ENCODE results near the gene KANSL1. TPM values are rescaled to one million over a fixed set of nuclear protein-coding genes. Genes with fewer than 3 reads are reported as not detected.

Gene KANSL1
- total RNA-seq, 1 donor from 2014 or later = 121 TPM

DNA sequence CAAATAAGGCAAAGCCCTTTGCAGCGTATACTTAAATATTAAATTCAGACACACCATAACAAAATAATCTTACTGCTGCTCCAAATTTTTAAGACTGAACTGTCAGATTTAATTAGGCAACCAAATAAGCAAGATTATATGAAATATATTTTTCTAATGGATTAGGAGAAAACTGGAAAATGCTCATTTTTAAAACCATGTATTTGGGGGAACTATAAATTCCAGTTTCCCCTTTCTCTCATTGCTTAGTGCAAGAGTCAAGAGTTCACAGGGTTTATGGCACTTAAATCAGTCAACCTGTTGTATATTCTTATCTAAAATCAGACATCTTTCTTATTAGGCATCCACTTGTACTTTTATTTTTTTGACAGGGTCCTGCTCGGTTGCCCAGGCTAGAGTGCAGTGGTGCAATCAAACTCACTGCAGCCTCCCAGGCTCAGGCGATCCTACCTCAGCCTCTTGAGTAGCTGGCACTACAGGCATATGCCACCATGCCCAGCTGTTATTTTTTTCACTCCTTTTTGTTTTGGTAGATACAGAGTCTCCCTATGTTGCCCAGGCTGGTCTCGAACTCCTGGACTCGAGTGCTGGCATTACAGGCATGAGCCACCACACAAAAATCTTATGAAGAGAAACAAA is 2.1 kb upstream of the KANSL1 start:
- TF ChIP-seq, protein P1, sequence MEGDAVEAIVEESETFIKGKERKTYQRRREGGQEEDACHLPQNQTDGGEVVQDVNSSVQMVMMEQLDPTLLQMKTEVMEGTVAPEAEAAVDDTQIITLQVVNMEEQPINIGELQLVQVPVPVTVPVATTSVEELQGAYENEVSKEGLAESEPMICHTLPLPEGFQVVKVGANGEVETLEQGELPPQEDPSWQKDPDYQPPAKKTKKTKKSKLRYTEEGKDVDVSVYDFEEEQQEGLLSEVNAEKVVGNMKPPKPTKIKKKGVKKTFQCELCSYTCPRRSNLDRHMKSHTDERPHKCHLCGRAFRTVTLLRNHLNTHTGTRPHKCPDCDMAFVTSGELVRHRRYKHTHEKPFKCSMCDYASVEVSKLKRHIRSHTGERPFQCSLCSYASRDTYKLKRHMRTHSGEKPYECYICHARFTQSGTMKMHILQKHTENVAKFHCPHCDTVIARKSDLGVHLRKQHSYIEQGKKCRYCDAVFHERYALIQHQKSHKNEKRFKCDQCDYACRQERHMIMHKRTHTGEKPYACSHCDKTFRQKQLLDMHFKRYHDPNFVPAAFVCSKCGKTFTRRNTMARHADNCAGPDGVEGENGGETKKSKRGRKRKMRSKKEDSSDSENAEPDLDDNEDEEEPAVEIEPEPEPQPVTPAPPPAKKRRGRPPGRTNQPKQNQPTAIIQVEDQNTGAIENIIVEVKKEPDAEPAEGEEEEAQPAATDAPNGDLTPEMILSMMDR (conservative IDR thresholded peaks at IDR 0.05) = no peak
- no peak for DNase-seq (ENCODE audit: low read depth, low spot score)
- Mint-ChIP-seq H3K9me3 (no peaks in the 10 kb centered on the region), H3K36me3 (ENCODE audit: low read depth) (peaks cover 6% of the 10 kb centered on the region), H3K4me1 (peaks cover 26% of the 10 kb centered on the region), H3K4me3 (peak overlapping the region; percentile 86), H3K27me3 (ENCODE audit: low read depth) (no peaks in the 10 kb centered on the region), H3K27ac (ENCODE audit: unreplicated experiment) (no peak overlapping the region)

DNA sequence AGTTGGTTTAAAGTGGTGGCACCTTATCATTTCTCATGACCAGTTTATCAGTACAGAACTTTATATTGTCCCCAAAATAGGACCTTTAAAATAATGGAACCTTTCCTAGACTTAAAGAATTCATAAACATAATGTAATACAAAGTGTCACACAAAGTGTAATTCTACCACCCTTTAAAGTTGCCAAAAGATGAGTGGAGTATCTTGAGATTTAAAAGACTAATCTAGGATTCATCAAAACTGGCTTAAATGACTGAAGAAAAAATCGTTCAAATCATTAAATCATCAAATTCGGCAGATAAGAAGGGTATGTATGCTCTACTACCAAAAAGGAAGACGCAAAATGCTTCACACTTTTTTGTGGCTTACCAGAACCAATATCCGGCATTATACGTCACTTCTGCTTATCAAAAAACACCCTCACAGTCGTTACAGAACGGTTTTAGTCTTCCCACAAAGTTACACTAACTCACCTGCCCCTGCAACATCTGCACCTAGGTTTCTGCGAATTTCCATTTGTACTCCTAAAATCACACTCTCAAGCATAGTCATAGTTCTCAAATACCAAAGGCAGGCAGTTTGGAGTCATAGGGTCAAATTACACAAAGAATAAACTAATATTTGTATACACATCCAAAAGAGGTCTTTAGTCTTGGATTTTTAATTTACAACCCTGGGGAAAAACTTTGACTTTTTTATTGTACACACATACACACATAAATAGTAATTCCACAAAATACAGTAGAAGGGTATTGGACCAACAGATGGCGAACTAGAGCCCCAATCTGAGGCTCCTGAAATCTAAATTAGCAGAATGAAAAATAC is 1.4 kb upstream of the KANSL1 start:
- Mint-ChIP-seq H3K4me3 (peak overlapping the region; percentile 86), H3K27me3 (ENCODE audit: low read depth) (no peaks in the 10 kb centered on the region), H3K27ac (ENCODE audit: unreplicated experiment) (peak overlapping the region; percentile 90), H3K4me1 (peaks cover 33% of the 10 kb centered on the region), H3K36me3 (ENCODE audit: low read depth) (peaks cover 4% of the 10 kb centered on the region), H3K9me3 (no peaks in the 10 kb centered on the region)
- TF ChIP-seq, protein P1 (conservative IDR thresholded peaks at IDR 0.05) = peak; percentile 72
- DNase-seq (ENCODE audit: low read depth, low spot score) = no peak

DNA sequence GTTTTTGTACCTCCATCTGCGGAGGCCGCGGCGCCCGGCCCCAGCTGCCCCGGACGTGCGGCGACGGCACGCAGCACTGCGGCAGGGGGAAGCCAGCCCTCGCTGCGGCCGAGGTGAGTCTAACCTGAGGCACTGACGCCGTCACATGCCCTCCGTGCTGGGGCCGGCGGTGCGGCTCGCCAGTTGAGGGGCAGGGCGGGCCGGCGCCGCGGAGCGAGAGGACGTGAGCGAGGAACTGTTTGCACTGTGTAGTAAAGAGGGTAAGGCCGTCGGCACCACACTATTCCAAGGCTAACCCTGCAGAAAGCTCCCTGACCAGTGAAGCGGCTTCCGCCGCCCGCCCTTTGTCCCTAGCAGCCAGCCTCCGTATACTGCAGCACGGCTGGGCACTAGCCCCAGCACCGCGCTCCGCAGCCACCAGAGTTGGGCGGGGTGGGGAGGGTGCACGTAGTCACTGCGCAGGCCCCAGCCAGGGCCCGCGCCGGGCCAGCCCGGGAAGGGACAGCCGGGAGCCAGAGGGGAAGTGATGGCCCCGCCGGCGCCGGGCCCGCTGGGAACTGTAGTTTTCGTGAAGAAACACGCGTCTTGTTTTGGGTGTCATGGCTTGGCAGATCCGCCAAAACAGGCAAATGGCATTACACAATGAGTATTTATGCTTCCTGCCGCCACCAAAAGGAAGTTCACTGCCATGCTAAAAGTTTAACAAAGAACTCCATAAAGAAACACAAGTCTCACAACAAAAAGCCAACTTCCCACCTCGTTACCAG is 580 bp upstream of the KANSL1 start:
- DNase-seq (ENCODE audit: low read depth, low spot score) = peak; percentile 88
- H3K27me3 Mint-ChIP-seq (ENCODE audit: low read depth) = no peaks in the 10 kb centered on the region
- no peaks in the 10 kb centered on the region for H3K9me3 Mint-ChIP-seq
- peaks cover 40% of the 10 kb centered on the region for H3K4me1 Mint-ChIP-seq
- H3K27ac Mint-ChIP-seq (ENCODE audit: unreplicated experiment) = peak overlapping the region; percentile 93
- H3K36me3 Mint-ChIP-seq (ENCODE audit: low read depth) = peaks cover 4% of the 10 kb centered on the region
- peak overlapping the region; percentile 86 for H3K4me3 Mint-ChIP-seq
- TF ChIP-seq, protein P1 (conservative IDR thresholded peaks at IDR 0.05) = peak; percentile 43

DNA sequence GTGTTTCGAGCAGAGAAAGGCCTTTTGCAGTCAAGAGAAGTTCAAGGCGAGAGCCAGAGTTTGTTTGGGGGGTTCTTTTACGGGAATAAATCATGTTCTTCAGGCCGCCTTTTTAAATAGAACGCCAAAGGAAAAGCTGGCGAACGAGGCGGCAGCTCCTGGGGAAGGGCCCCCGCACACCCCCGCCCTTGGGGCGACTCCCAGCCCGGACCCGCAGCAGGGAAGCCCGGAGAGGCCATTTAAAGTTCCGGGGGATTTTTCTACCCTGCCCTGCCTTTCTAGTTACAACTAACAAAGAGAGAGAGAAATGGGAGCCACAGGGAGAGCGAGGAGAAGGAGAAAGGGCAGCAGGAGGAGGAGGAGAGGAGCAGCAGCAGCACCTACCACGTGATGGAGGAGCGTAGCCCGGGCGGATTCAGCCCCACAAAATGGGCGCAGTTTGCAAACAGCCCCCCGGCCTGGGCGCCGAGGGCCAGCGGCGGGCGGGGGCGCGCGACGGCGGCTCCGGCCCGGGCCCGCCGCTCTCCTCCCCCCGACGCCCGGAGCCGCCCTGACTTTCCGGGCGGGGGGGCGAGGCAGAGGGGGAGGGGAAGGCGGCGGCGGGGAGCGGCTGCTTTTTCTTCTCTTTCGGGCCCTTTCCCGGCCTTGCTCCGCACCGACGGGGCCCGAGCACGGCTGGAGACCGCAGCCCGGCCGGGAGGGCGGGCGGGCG is 634 bp downstream of the KANSL1 start:
- peak overlapping the region; percentile 98 for H3K27ac Mint-ChIP-seq (ENCODE audit: unreplicated experiment)

DNA sequence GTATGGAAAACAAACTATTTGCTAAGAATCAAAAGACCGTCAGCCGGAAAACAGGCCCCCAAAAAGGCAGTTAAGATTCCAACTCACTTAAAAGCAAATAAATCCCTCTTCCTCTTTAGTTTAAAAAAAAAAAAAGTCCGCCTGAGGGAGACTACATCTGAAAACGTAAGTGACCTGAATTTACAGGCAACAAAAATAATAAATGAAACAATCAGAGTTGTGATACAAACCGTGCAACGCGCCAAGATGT is 1.1 kb downstream of the KANSL1 start:
- DNase-seq (ENCODE audit: low read depth, low spot score) = no peak
- TF ChIP-seq, protein P1 (conservative IDR thresholded peaks at IDR 0.05) = no peak
- Mint-ChIP-seq H3K36me3 (ENCODE audit: low read depth) (no peaks in the 10 kb centered on the region), H3K27ac (ENCODE audit: unreplicated experiment) (peak overlapping the region; percentile 98), H3K9me3 (no peaks in the 10 kb centered on the region), H3K4me3 (peak overlapping the region; percentile 91), H3K27me3 (ENCODE audit: low read depth) (no peaks in the 10 kb centered on the region), H3K4me1 (peaks cover 47% of the 10 kb centered on the region)

More for the DNA sequence above, 634 bp downstream of the KANSL1 start:
- Mint-ChIP-seq H3K4me3 (peak overlapping the region; percentile 91), H3K36me3 (ENCODE audit: low read depth) (peaks cover 2% of the 10 kb centered on the region), H3K4me1 (peaks cover 44% of the 10 kb centered on the region), H3K27me3 (ENCODE audit: low read depth) (no peaks in the 10 kb centered on the region), H3K9me3 (no peaks in the 10 kb centered on the region)
- DNase-seq (ENCODE audit: low read depth, low spot score) = peak; percentile 69
- TF ChIP-seq, protein P1 (conservative IDR thresholded peaks at IDR 0.05) = no peak

Measured in neural crest cell (in vitro differentiated cells).